Limb (tissue), 2 donors: ENCODE results near the gene SOWAHA.
"Not testable (repeated sequence)": the region's sequence is repeated elsewhere in the genome, so short reads cannot be mapped to it uniquely, and the experiment has no call there.

Source experiments
- DNase-seq, 2 donors: peaks; one replicate each; pipeline ENCODE4 v3.0.0-alpha.2; 2016; ENCODE audit errors: extremely low spot score in 2 of 2

Gene SOWAHA

GRCh38 chr5:132777209-132778069 lies 35.7 kb upstream of the SOWAHA start, which contains the start of gene SEPTIN8:
TSS of gene SEPTIN8 (minus strand) at chr5:132777239. CDS start at chr5:132777137, 102 bp downstream.
- peak in 1 of 2 donors; percentile 79 for DNase-seq

DNA sequence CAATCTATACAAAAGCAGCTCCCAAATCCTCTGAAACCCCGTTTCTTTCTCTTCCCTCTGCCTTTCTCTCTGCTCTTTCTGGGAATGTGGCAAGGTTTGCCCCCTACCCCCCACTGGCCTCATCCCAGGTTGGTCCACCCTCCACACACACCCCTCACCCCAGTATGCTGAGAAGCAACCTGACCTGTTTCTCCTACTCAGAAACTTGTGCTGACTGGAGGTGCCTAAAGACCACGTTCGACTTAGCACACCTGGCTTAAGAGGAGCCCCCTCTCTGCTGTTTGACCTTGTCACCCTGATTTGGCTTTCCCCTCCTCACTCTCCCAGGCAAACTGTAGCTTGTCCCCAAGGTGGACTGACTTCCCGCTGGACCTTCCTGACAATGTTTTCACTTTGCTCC lies 35.0 kb upstream of the SOWAHA start:
- no peak for DNase-seq

DNA sequence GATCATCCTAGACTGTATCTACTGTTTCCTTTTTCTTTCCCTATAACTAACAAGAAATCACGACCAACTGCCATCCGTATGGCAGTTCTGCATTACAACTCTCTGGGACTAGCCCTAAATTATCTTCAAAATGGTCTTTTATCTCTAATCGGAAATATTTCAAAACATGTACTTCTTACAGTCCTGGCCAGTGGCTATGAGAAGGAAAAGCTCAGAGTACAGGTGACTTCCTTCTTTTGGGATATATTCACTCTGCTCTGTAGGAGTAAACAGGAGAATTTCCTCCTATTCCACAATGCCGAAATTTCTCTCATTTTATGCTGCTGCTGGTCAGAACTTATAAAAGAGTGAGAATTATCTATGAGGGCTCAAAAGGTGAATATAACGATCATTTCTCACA lies 34.2 kb upstream of the SOWAHA start:
- DNase-seq, result no peak

- no peak for DNase-seq
Observed at GRCh38 chr5:132779961-132780360, 33.1 kb upstream of the SOWAHA start.

- DNase-seq, result no peak
Observed at GRCh38 chr5:132780577-132780976, 32.5 kb upstream of the SOWAHA start.

GRCh38 chr5:132781029-132781428 lies 32.1 kb upstream of the SOWAHA start:
- no peak for DNase-seq

DNA sequence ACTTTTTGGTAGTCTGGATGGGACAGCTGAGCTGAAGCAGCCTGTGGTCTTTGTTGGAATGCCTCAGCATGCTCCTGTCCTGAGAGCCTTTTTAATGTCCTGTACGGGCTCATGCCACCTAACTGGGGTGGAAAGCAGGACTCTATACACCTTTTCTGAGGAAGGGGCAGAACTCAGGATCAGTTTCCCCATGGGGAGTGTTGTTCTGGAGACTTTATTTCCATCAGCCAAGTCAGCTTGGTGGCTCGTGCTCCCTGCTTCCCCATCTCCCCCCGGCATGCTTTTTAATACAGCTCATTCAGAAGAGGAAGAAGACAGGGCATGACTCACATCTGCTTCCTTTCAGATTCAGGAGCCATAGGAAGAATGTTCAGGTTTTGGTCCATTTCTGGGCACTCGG lies 31.0 kb upstream of the SOWAHA start:
- DNase-seq, result peak in 1 of 2 donors; percentile 4

DNA sequence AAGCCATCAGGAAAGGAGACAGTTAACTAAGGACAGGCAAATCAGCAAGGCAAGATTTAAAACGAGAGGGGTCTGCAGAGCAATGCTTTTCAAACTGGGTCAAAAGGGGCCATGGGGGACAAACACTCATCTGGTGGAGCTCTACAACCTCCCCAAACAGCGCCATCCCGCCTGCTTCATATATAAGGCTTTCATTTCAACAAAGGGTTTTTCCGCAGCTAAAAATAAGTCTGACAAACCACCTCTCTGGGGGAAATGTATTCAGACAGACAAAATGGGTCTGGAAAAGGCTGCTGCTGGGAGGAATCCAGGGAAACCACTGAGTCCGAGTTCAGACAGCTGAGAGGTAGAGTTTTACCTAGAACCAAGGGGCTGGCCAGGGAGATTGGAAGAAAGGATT lies 27.7 kb upstream of the SOWAHA start:
- no peak for DNase-seq

- DNase-seq, result no peak
Observed at GRCh38 chr5:132785864-132786263, 27.2 kb upstream of the SOWAHA start.

DNA sequence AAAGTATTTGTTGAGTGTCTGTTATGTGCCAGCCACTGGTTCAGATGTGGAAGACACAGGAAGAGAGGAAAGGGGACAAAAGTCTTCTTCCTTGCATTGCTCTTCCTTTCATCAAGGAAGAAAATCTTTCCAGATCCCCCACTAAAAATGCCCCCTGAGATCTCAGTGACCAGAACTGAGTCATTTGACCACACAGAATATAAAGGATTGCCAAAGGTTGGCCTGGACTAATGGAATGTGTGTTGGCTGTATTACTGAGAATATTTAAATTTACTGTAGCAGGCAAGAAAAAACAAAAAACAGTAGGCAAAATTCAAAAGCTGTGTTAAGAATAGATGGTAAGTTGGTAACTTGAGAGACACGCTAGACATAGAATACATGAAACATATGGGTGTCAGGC lies 26.0 kb upstream of the SOWAHA start:
- DNase-seq, result no peak

- DNase-seq, result no peak
Observed at GRCh38 chr5:132788508-132788907, 24.6 kb upstream of the SOWAHA start.

GRCh38 chr5:132788990-132789886 lies 23.9 kb upstream of the SOWAHA start:
- no peak for DNase-seq

DNA sequence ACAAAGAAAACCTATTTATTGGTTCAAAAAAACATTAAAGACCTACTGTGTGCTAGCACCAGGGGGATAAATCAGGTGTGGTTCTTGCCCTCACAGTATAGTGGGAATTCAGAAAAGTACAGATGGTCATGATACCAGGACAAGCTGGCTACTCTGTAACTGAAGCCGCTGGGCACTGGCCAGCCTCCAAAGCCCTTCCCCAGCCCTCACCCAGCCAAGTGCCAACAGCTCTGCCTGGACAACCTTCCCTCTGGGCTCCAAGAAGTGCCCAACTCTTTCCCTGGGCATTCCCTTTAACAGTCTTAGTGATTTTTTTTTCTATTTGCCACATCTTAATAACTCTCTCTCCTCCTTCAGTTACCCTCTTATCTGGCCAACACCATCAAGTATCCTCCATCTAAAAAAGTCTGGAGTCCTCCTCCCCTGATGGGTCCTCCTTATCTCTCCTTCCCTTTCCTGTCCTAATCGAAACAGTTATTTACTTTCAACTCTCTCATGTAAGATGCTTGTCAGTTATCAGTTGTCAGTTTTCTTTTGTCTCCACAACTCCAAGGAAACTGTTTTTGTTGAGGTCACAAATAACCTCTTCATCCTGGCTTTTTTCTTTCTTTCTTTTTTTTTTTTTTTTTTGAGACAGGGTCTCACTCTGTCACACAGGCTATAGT lies 22.8 kb upstream of the SOWAHA start:
- no peak for DNase-seq

GRCh38 chr5:132791026-132791425 lies 22.1 kb upstream of the SOWAHA start:
- DNase-seq, result no peak

- DNase-seq, result no peak
Observed at GRCh38 chr5:132797651-132798050, 15.5 kb upstream of the SOWAHA start.

GRCh38 chr5:132799392-132799791 lies 13.7 kb upstream of the SOWAHA start:
- no peak for DNase-seq

DNA sequence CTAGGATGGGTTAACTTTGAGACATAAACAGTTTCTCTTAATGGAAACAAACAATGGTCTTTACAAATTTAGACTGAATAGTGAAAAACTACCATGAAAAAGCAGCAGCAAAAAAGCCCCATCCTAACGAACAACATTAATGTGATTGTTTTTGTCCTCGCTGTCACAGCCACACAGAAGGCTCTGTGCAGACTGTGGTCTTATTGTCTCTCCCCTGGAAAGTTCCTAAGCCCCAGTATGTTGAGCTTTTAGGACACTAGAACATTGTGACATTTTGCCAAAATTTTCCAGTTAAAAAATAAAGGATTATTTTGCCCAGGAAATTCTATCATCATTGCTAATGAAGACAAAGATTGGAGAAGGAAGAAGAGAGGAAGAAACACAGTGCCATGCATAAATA lies 12.6 kb upstream of the SOWAHA start:
- no peak for DNase-seq

DNA sequence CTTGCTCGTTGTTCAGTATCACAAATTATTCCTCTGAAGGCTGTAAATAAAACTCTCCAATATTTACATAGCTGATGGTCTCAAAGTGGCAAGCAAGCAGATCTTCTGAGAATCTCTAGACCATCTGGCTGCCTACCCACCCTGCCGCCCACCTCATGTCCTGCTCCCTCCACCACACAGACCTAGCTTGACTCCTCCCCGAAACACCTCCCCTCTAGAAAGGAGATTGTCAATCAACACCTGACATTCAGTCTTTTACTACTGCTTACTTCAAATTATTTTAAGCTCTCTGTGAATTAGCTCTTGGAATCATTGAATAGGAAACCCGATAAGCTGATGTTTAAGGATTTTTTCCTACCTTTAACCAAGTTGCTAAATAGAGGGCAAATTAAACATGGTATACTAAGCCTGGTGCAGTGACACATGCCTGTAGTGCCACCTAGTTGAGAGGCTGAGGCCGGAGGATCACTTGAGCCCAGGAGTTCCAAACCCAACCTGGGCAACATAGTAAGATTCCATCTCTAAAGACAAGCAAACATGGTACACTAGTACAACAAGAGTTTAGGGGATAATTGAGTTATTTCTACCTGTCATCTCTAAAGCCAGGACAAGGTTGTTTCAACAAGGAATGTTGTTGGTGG lies 10.9 kb upstream of the SOWAHA start:
- DNase-seq, result no peak

DNA sequence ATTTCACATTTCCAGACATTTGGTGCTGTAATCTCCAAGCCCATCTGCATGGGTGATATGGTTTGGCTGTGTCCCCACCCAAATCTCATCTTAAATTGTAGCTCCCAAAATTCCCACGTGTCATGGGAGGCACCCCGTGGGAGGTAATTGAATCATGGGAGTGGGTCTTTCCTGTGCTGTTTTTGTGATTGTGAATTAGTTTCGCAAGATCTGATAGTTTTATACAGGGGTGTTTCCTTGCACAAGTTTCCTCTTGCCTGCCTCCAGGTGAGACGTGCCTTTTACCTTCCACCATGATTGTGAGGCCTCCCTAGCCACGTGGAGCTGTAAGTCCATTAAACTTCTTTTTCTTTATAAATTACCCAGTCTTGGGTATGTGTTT lies 10.4 kb upstream of the SOWAHA start:
- DNase-seq, result not testable (repeated sequence)

DNA sequence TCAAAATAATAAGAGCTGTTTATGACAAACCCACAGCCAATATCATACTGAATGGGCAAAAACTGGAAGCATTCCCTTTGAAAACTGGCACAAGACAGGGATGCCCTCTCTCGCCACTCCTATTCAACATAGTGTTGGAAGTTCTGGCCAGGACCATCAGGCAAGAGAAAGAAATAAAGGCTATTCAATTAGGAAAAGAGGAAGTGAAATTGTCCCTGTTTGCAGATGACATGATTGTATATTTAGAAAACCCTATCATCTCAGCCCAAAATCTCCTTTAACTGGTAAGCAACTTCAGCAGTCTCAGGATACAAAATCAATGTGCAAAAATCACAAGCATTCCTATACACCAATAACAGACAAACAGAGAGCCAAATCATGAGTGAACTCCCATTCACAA lies 8.9 kb upstream of the SOWAHA start:
- DNase-seq, result not testable (repeated sequence)

GRCh38 chr5:132805872-132806271 lies 7.2 kb upstream of the SOWAHA start:
- not testable (repeated sequence) for DNase-seq
